NCI-H2081 (cell line): Measurements from ENCODE around the gene NAP1L4.

Source experiments
- DNase-seq, 2 experiments: peaks; one replicate each; lab custom pipeline; 2025; lab: John Stamatoyannopoulos, UW

NAP1L4 gene

DNA sequence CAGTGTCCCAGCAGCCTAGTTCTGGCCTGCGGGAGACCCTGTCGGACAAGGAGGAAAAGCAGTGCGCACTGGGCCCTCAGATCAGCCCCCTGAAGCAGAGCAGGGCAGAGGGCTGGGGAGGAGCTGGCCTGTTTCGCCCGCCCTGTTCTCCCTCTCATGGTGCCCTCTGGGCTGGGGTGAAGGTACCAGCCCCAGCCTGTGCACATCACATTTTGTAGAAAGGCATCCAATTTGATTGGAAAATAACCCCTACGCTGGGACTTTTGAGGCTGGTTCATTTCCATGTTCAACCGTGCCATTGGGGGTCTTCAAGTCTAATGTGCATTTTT lies 832 bp upstream of the NAP1L4 start:
- DNase-seq = no peak

GRCh38 chr11:2991452-2992233 lies 486 bp downstream of the NAP1L4 start:
- peak; percentile 57 to 63 for DNase-seq

DNA sequence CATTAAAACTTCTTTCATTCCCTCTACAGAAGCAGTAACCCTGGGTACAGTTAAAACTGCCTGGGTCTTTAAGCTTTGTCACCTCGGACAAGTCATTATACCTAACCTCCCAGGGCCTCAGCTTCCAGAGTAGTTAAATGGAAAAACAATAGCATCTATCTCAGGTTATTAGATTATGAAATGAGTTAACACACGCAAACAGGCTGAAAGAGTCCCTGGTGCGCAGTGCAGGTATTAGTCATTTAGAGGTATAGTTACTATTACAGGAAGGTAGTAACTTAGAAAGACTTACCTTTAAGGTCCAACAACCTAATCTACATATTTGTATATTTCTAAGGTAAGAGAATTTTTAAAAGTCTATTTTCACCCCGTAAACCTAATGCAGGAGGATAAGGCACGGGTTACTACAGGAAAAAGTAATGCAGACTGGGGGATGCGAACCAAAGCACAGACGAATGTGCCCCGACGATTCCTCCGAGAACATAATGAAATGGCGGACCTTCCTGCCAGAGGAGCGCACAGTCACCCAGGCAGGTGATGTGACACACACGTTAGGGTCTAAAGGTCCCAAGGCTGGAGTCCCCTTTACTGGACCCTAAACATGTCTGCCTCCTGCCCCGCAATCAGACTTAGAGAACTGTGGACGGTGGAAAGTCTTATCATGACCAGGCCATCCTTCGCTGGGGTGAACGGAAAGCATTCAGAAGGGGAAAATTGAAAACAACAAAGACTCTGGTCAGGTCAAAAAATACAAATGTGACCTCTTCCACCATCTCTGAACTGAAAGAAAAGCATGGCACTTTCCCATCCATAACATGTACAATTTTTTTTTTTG lies 1.3 kb downstream of the NAP1L4 start:
- peak in 1 of 2 experiments; percentile 8 for DNase-seq

GRCh38 chr11:2989551-2989950 lies 2.6 kb downstream of the NAP1L4 start:
- no peak for DNase-seq

DNA sequence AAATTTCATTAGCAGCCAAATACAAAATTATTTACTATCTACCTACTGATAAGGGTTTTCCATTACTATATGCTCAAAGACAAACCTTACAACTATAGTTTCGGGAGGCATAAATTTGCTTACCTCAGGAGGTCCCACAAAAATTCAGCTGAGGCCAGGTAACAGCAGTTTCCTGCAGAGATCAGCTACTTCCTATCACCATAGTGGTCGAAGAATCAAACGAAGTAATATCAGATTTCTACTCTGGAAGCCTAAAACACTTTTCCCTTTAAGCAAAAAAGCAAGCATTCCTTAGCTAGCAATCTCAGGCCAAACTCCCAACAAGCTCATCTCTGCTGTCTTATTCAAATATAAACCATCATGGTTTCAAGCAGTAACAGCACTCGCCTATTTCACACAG lies 3.1 kb downstream of the NAP1L4 start:
- DNase-seq = no peak

DNA sequence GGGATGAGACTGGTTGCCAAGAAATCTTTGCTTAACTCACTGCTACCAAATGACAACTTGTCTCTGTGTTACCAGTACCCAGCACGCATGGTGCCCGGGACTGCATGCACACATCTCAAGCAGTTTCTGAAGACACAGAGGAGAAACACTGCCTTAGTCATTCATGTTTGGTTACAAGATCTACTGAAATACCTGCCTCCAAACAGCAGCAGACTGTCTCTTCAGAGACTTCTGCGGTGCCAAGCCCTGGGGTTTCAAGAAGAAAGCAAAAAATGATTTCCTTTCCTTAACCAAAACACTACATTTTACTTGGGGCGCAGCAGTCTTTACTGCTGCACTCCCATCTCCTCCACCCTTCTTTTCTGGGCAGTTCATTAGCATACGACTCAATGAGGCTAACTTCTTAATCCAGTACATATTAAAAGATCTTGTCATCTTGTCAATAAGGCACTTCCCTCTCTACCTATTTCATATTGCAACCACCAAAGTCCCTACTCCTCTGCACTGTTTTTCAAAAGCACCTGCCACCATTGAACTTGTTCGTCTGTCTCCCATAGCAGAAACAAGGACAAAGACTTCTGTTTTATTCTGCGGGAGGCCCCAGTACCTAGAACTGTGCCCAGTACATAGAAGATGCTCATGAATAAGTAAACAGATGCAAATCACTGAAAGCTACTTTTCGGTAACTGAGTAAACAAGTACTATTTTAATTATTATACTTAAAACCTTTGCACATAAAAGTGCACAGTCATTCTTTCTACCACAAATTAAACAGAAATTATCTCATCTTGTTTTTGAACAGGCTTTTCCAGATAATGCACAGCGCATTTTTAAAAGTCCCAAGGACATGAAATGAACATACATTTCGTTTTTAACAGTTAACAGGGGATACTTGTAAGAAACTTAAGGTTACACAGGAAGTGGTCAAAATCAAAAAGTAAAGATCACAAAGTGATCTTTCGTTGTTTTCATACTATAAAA lies 4.0 kb downstream of the NAP1L4 start:
- DNase-seq = no peak

GRCh38 chr11:2983908-2984307 lies 8.2 kb downstream of the NAP1L4 start:
- no peak for DNase-seq

DNA sequence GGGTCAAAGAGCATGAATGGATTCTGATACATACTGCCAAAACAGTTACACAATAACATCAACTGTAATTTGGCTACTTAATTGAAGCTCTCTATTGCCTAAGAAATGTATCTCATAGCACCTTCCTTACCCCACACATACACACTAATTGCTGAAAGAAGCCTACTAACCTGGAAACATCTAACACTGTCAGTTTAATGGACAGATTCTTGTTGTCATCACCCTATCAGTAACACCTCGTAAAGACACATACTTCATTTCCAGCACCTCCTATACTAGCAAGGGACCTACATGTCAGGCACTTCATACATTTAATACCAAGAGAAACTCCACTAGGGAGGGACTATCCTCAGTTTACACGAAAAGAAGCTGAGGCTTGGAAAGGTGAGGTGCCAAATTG lies 9.9 kb downstream of the NAP1L4 start:
- no peak for DNase-seq

- DNase-seq = no peak
Measured at GRCh38 chr11:2981130-2981529, 11.0 kb downstream of the NAP1L4 start.

DNA sequence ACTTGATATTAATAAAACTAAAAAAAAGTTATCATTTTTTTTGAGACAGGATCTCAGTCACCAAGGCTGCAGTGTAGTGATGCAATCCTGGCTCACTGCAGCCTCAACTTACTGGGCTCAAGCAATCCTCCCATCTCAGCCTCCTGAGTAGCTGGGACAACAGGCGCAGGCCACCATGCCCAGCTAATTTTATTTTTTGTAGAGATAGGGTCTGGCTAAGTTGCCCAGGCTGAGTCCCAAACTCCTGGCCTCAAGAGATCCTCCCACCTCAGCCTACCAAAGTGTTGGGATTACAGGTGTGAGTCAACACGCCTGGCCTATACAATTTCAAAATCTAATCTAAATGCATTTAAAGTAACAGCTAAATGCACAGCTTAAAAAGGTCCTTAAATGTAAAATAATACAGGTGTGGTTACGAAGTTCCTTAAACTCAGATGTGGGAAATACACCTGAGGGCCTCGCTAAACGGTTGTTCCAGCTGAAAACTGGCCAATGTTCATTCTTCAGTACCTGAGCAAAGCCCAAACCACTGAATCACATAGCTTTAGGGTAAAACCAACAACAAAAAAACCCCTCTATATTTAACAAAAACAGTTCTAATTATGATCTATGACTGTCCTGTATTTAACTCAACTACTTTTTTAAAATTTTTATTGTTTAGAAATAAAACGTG lies 11.8 kb downstream of the NAP1L4 start:
- no peak for DNase-seq

DNA sequence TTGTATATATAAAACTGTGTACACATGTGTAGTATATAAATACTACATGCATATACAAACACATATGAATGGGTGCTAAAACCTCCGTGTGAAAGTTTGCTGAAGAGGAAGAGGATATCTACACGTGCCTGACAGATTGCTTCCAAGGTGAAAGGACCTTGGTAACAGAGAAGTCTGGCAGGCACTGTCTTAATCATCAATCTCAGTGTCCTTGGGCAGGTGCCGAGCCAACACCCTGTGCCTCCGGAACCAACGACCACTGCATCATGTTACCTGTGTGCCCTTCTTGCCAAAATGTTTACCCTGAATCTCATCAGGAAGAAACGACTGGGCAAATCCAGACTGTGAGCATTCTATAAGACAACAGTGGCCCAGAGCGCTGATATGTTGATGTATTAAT lies 15.0 kb downstream of the NAP1L4 start:
- peak in 1 of 2 experiments; percentile 6 for DNase-seq

DNA sequence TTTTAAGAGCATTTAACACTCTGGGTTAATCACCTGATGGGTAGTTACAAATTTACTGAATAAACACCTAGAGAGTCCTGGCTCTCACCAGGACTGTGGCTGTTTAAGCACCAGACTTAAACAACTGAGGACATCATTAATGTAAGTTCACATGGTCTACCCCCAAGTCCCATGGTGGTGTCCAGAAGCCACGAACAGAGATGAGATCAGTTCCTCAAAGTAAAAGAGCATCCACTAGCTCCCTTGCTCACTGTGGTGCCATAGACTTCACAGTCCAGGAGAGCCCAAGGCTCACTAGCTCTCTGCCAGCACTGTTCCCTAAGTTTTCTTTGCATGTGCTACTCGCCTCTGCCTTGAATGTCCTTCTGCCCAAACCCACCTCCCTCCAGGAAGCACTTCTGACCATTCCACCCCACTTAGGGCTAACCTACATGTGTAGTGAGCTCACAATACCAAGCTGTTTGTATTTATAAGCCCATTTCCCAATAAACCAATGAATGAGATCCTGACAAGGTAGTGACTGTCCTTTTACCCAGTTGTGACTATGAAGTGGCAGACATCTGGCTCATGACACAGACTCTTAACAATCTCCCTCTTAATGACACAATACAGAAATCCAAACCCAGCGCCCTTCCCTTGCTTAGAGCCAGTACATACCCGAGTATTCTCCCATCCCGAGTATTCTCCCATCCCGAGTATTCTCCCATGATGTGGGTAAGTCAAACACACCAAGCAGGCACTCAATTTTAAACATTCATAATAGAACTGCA lies 15.7 kb downstream of the NAP1L4 start:
- no peak for DNase-seq

- peak in 1 of 2 experiments; percentile 13 for DNase-seq
Measured at GRCh38 chr11:2975594-2975993, 16.5 kb downstream of the NAP1L4 start.

DNA sequence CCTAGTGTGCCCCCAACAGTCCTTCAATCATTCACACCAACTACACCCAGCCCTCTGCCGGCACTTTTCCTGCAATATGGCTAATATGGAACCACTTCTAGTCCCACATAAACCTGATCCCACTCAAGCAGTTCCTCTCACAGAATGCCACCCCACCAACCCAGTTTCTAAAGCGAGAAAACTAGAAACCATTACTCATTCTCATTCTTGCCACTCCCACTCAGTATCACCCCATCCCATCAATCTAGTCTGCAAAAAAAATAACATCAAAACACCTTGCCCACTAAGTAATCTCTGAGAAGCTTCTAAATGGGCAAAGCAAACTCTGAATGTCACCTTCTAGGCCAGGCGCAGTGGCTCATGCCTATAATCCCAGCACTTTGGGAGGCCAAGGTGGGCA lies 17.9 kb downstream of the NAP1L4 start:
- DNase-seq = no peak

DNA sequence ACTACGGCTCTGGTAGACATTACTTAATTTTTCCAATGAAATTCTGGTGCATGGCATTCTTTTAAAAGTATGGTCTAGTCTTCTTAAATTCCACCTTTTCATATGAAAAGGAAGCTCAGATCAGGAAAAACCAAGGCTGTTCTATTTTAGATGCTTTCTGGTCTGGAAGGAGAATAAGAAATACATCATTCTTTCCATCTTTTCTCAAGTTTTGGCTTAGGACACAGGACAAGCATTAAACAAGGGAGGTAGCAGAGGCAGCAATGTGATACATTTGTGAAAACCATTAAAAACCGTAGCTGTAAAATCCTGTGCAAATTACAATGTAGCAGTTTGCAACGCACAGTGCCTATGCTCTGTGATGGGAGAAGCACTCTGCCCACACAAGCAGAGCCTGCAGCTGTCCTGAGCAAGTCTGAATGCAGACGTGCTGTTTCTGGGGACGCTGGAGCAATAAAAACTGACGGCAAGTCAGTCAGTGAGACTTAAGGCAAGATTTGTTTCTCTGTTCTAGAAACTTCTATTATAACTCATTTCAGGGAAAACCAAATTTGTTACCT lies 23.7 kb downstream of the NAP1L4 start:
- no peak for DNase-seq

GRCh38 chr11:2964782-2965181 lies 27.3 kb downstream of the NAP1L4 start:
- no peak for DNase-seq

GRCh38 chr11:2963761-2964160 lies 28.4 kb downstream of the NAP1L4 start:
- no peak for DNase-seq

DNA sequence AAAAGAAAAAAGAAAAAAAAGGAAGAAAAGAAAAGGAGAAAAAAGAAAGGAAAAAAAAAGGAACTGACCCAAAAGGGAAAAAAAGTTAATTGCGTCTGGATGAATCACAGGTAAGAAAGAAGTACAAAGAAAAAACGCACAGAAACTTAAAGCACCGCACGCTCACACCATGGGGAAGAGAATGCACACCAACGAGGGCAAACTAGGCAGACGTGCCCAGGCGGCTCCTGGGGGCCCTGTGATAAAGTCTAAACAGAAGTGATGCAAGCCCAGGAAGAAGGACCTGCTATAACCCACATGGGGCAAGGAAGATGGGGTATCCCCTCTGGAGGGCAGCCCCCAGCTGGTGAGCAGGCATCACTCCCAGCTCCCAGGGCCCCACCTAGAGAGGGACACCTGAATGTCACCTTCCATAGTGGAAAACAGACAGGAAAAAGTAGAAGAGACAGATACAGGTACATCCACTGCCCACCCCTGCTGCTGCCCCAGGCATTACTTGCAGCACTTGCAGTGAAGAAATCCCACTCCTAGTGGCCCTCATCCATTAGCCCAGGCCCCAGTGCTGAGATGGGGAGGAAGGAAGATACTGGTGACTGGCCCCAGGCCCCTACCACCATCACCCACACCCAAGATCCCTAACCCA lies 28.9 kb downstream of the NAP1L4 start:
- DNase-seq = no peak

DNA sequence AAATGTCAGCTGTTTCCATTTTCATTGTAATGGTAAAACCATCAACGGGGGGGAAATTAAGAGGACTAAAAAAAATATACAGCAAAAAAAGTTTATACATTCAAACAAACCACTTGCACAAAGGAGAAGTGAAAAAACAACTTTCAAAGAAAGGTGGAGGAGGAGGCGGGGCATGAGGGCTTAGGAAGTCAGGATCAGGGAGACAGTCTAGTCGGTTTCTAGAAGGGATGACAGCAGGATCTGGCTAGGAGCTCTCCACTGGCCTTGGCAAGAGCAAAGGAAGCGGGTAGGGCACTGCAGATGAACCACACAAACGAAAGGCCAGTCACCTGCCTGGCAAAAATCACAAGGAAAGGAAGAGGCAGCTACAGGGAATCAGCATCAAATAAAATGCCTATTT lies 31.0 kb downstream of the NAP1L4 start:
- no peak for DNase-seq

GRCh38 chr11:2960139-2960538 lies 32.0 kb downstream of the NAP1L4 start:
- DNase-seq = no peak
